H7 (cell line): ENCODE measurements around the gene ZNF592. TPM values are rescaled to one million over a fixed set of nuclear protein-coding genes. Genes with fewer than 3 reads are reported as not detected.

ENCODE experiments used
- DNase-seq: peaks from one replicate; pipeline ENCODE4 v3.0.0; 2012
- H3K27me3 ChIP-seq: 2 replicates; pipeline ENCODE4 v1.6.0; 2011; ENCODE audit warnings: mild to moderate bottlenecking, low read length; ENCODE audit not compliant: control insufficient read depth, insufficient read depth
- H3K36me3 ChIP-seq: replicated peaks from 2 replicates; pipeline ENCODE4 v1.5.1; 2011; ENCODE audit warnings: low read length; ENCODE audit not compliant: control insufficient read depth, insufficient read depth
- H3K4me3 ChIP-seq: 2 replicates; pipeline ENCODE4 v1.5.1; 2011; ENCODE audit warnings: low read depth, mild to moderate bottlenecking, control low read depth, low read length, moderate library complexity; ENCODE audit not compliant: insufficient read depth
- total RNA-seq: library from RNA; depleted of rRNA; stranded (reverse); fragments of >200 nt; shearing (Covaris generic); gene quantifications from 2 replicates; pipeline ENCODE4 v1.2.3, GENCODE V29; 2014

The ZNF592 gene
- total RNA-seq, 1 experiment from 2014 or later: 17.0 TPM

DNA sequence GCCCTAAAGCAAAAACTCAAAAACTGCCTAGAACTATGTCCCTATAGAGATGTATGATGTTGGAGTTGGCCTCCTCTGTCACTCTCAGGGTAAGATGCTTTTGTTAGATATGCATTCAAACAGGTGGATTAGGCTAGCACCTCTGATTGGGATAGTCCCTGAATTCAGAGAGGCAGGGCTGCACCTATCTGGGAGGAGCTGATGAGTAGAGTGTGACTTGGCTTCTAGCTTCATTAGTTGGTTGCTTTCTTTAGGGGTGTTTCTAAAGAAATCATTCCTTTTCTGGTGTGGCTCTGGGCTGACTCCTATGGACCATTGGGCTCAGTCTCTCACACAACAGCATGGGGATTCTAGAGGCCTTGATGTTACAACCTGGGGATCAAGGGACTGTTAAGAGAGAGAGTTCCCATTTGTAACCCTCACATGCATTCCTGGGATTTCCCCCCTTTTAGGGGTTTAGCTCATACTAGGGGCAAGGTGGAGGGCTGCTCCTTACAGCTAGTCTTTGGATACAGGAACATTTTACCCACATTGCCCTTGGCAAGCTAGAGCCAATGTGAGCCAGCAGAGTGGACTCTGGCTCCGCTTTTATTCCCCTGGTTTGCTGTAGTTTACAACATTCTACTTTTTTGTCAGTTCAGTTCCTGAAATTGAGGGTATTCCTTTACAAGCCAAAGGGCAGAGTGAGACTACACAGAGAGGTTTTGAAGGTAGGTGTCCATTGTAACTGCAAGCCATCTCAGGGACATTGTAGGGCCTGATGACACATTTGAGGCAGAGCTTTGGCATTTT lies 7.5 kb downstream of the ZNF592 start:
- peak; percentile 22 for DNase-seq
- no peaks in the 10 kb centered on the region for H3K27me3 ChIP-seq
- no peaks in the 10 kb centered on the region for H3K36me3 ChIP-seq
- H3K4me3 ChIP-seq: no peak overlapping the region

DNA sequence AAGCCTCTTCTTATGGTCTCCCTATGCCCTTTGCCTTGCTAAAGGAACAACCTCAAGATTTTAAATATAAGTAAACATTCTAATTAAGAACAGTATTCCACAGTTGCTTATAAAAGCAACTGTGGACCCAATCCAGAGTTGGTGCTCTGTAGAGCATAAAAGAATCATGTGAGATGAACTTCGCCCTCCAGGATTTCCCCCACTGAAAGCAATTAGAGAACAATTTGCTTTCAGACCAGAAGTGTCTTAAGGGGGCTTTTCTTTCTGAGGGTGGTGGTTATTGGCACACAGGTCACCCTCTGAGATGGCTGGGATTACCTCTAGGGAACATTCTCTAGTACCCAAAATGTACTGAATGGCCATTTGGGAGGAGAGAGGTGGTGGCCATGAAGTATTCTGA lies 10.6 kb downstream of the ZNF592 start:
- DNase-seq: no peak
- no peaks in the 10 kb centered on the region for H3K27me3 ChIP-seq
- H3K4me3 ChIP-seq: no peak overlapping the region
- H3K36me3 ChIP-seq: no peaks in the 10 kb centered on the region

DNA sequence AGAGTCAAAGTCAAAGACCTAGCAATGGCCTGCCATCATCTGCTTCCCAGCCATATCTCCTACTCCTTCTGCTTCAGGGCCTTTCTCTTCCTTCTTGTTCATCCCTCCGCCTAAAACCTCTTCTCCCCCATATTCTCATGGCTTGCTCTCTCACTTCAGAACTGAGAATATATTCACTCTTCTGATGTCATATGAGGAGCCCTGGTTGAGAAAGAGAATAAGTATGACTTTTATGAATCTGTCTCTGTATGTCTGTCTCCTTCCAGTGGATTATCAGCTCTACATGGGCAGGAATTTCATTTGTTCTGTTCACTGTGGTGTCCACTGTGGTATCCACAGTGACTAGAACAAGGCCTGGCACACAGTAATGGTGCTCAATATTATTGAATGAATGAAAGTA lies 11.8 kb downstream of the ZNF592 start:
- DNase-seq: no peak
- H3K27me3 ChIP-seq: no peaks in the 10 kb centered on the region
- H3K4me3 ChIP-seq: no peak overlapping the region
- H3K36me3 ChIP-seq: no peaks in the 10 kb centered on the region

DNA sequence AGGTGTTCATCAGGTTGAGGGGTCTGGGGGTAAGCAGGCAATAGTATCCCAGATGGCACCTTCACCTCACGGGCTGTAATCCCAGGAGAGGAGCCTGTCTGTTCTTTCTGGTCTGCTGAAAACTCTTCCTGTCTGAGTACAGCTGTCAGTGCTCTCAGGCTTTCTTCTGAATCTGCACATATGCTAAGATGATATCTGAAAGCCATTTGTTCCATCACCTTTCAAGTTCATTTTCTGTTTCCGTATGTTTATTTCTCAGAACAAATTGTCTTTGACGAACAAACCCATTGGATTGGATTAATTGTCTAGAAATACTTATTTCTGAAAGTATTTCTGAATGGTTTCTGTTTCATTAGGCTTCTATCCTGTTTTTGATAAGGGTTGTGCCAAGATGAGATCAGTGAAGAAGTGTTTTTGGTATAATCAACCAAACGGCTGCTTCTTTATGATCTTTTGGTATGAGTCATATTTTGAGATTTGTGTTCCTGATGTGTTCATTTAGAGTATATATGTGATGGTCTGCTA lies 13.3 kb downstream of the ZNF592 start:
- H3K27me3 ChIP-seq: no peaks in the 10 kb centered on the region
- H3K36me3 ChIP-seq: no peaks in the 10 kb centered on the region; the same call in 1 of the 2 replicates
- no peak for DNase-seq
- no peak overlapping the region for H3K4me3 ChIP-seq

DNA sequence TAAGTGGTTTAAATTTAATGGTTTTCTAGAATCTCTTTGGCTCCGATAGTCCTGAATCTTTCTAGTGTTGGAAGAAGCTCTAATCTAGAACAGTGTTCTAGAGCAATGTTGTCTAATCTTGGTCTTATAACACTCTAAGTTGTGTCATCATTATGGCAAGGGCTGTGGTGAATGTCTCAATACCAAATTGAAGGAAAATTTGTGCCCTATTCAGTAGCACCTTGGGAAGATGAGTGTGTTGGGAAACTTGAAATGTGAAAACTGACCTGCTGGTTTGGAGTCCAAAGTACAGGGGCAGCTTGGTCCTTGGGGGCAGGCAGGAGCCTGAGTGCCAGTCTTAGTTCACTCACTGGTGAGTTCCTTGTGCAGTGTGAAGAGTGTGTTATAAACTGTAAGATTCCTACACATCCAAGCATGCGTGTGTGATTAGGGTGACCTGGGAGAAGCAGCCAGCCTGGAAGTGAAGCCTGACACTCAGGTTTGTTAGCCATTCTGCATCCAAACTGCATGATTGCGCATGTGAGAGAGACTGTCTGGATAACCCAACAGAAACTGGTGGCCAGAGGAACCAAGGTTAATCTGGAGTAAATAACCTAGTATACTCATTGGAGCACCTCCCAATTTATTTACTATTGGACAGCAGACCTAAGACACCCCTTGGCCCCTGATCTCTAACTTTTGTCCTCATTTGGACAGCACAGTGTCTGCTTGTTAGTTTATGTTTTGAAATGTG lies 14.6 kb downstream of the ZNF592 start:
- H3K36me3 ChIP-seq: no peaks in the 10 kb centered on the region; the same call in 1 of the 2 replicates
- DNase-seq: no peak
- H3K4me3 ChIP-seq: no peak overlapping the region
- no peaks in the 10 kb centered on the region for H3K27me3 ChIP-seq

DNA sequence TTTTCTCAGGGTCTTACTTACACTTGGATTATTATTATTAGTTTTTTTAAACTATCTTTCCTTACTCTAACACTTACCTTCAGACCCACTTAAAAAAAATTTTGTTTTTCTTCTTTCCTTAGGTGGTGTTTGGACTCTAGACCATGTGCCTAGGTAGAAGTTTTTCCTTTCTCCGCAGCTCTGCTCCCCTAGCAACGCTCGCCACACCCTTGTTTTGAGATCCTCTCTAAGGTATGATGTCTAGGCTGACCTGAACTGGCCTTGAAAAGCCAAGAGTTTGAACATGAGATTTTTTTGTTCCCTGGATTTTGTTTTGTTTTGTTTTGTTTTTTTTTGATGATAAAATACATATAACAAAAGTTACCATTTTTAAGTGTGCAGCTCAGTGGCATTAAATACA lies 16.2 kb downstream of the ZNF592 start:
- no peaks in the 10 kb centered on the region for H3K27me3 ChIP-seq
- no peak overlapping the region for H3K4me3 ChIP-seq
- no peak for DNase-seq
- peaks cover 2% of the 10 kb centered on the region for H3K36me3 ChIP-seq

DNA sequence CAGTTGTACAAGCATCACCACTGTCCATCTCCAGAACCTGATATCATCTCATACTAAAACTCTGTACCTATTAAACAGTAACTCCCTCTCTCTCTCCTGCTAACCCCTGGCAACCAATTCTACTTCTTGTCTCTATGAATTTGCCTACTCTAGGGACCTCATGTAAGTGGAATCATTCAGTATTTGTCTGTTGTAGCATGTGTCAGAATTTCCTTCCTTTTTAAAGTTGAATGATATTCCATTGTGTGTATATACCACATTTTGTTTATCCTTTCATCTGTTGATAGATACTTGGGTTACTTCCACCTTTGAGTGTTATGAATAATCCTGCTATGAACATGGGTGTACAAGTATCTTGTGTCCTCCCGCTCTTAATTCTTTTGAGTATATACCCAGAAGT lies 16.6 kb downstream of the ZNF592 start:
- Histone ChIP-seq H3K36me3 (peaks cover 2% of the 10 kb centered on the region), H3K4me3 (no peak overlapping the region), H3K27me3 (no peaks in the 10 kb centered on the region)
- no peak for DNase-seq

DNA sequence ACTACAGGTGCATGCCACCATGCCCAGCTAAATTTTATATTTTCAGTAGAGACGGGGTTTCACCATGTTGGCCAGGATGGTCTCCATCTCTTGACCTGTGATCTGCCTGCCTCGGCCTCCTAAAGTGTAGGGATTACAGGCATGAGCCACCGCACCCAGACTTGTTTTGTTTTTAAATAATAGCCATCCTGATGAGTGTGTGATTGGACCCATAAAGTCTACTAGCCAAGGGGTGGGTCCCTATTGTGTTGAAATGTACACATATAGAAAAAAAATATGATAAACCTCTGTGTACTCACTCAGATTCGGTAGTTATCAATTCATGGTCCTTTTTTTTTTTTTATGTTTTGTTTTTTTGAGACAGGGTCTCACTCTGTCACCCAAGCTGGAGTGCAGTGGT lies 17.3 kb downstream of the ZNF592 start:
- Histone ChIP-seq H3K27me3 (no peaks in the 10 kb centered on the region), H3K36me3 (peaks cover 2% of the 10 kb centered on the region), H3K4me3 (no peak overlapping the region)
- no peak for DNase-seq

DNA sequence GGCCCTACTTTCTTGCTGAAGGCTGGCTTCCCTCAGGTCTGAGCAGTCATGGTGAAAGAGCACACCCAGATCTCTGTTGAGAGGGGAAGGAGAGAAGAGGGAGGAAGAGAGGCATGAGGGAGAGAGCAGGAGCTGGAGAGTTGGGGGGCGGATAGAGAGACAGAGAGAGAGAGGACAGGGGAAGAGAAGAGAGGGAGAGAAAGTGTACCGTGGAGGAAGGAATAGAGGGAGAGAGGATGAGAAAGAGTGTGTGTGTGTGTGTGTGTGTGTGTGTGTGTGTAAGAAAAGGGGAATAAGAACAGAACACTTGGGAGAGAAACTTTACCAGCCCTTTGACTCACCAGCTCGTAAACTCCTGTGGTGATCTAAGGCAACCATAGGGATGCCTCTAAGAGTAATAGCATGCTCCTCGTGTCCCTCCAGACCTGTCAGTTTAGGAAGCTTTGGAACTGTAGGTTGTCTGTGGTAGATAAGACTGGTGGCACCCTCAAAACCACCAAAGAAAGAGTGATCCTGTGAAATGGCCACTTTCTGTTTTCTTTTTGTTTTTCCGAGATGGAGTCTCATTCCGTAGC lies 18.2 kb downstream of the ZNF592 start:
- Histone ChIP-seq H3K36me3 (peaks cover 2% of the 10 kb centered on the region), H3K27me3 (no peaks in the 10 kb centered on the region), H3K4me3 (no peak overlapping the region)
- DNase-seq: no peak

DNA sequence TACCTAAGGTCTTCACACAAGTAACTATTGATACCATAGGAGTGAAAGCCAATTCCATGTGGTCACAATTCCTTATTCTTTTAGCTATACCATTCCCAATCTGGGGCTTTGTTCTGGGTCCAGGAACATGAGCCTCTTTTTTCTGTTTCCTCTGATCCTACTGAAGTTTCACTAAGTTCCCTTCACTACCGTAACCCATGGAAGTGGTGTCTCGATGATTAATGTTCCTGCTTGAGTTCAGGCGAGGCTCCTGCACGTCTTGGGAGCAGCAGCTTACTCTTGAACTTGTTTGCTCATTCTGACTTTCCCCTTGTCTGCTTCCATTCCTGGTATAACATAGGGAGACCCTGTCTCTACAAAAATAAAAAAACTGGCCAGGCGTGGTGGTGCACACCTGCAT lies 23.6 kb downstream of the ZNF592 start:
- Histone ChIP-seq H3K4me3 (no peak overlapping the region), H3K36me3 (peaks cover 2% of the 10 kb centered on the region), H3K27me3 (no peaks in the 10 kb centered on the region)
- DNase-seq: no peak

DNA sequence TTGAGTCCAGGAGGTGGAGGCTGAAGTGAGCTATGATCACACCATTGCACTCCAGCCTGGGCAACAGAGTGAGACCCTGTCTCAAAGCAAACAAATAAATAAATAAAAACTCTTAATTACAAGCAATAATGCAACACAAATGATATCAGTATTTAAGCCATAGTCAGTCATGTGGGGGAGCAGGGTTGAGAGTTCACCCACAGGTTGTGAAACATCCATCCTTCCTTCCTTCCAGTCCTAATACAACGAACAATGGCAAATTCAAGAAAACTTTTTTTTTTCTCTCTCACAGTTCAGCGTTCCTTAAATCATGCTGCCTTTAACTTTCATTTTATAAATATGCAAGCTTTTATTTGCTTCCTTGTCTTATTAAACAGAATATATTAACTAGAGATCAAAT lies 24.1 kb downstream of the ZNF592 start:
- no peaks in the 10 kb centered on the region for H3K27me3 ChIP-seq
- no peak for DNase-seq
- H3K36me3 ChIP-seq: peaks cover 2% of the 10 kb centered on the region
- H3K4me3 ChIP-seq: no peak overlapping the region

DNA sequence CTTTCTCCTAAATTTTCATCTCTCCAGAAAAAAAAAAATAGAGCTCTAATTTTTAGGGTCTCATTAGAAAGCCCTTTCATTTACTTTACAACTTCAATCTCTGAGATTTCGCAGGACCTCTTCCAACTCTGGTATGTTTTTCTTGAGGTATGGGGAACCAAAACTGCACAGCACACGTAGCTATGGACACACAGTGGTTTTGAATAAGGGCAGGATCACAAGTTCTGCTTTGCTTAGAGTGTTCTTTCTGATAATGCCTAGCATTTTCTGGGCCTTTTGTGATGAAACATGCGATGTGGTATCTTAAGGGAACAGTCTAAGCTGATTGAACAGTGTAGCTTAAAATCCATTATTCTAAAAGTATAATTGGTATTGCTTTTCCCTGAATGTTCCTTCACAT lies 25.3 kb downstream of the ZNF592 start:
- no peak for DNase-seq
- no peaks in the 10 kb centered on the region; the same call in none of the 2 replicates for H3K36me3 ChIP-seq
- H3K4me3 ChIP-seq: no peak overlapping the region

DNA sequence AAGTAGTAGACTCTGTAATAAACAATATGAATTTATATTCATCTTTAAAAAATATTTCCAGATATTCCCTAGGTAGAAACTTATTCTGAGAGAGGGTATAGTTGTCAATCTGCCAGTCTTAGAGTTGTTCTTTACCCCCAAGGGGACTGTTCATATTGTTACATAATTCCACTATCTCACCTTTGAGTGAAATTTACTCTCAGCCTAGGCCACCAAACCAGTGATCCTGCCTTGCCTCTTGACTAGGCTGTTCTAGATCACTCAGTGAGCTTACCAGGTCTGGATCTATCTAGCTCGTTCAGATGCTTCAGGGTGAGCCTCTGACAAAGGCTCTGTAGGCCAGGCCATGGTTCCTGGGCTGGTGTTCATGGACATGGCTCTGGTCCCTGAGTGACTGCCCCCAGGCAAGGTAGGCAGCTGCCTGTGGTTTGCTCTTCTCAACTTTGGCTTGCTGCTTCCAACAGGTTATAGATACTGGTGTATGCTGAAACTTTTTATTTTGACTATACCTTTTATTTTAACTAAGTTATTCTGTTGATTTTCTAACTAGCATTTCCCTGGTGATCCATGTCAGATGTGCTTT lies 27.6 kb downstream of the ZNF592 start:
- no peaks in the 10 kb centered on the region for H3K27me3 ChIP-seq
- H3K4me3 ChIP-seq: no peak overlapping the region
- no peaks in the 10 kb centered on the region for H3K36me3 ChIP-seq
- no peak for DNase-seq

More for the DNA sequence above, 25.3 kb downstream of the ZNF592 start:
- no peaks in the 10 kb centered on the region for H3K27me3 ChIP-seq

DNA sequence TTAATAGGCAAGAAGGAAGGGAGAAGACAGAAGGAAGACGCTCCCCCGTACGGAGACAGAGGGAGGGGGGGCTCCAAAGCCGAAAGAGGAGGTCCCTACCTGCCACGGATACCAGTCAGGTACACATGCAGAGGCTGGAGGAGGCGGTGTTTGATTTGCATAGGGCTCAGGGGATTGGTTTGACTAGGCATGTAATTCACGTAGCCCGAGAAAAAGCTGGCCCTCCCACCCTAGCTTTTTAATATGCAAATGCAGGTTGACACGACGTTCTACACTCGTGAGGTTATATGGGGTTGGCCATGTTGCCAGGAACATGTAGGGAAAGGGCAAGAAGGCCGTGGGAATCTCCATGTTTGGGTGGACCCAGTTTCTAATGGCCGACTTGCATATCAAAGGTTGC lies 29.8 kb downstream of the ZNF592 start:
- Histone ChIP-seq H3K36me3 (peaks cover 5% of the 10 kb centered on the region), H3K4me3 (no peak overlapping the region), H3K27me3 (no peaks in the 10 kb centered on the region)
- peak; percentile 65 for DNase-seq
